GM23338 (cell line): ENCODE measurements around the gene KRT75. TPM values are rescaled to one million over a fixed set of nuclear protein-coding genes. Genes with fewer than 3 reads are reported as not detected.
A peak's percentile ranks its signal among the peaks of the same experiment; 100 is the strongest.

Experiments used
- ATAC-seq: fragments of 200-7000 bp; cut with Tn5 transposase; 3 replicates; pipeline ENCODE4 v1.9.1; 2020
- DNase-seq: peaks from one replicate; pipeline ENCODE4 v3.0.0-alpha.2; 2015; ENCODE audit warnings: low spot score
- H2AFZ ChIP-seq: fragments of 200-600 bp; sonication (generic); 2 replicates; pipeline ENCODE4 v1.8.0; 2016; ENCODE audit warnings: antibody characterized with exemption, mild to moderate bottlenecking, moderate library complexity
- H3F3A ChIP-seq: fragments of 200-600 bp; sonication (generic); replicated peaks from 2 replicates; pipeline ENCODE4 v1.8.0; 2017; ENCODE audit warnings: antibody characterized with exemption, mixed run types, low read depth
- H3K27ac ChIP-seq: fragments of 200-600 bp; sonication (generic); 2 replicates; pipeline ENCODE4 v1.6.1; 2016; ENCODE audit warnings: low read depth
- H3K27me3 ChIP-seq: fragments of 200-600 bp; sonication (generic); 2 replicates; pipeline ENCODE4 v1.8.0; 2016; ENCODE audit warnings: mild to moderate bottlenecking, mixed run types, moderate library complexity; ENCODE audit not compliant: insufficient read depth
- H3K36me3 ChIP-seq: fragments of 200-600 bp; sonication (generic); 2 replicates; pipeline ENCODE4 v1.8.0; 2016; ENCODE audit warnings: mild to moderate bottlenecking; ENCODE audit not compliant: insufficient read depth
- H3K4me1 ChIP-seq: fragments of 200-600 bp; sonication (generic); 2 replicates; pipeline ENCODE4 v1.8.0; 2016; ENCODE audit warnings: mild to moderate bottlenecking, moderate library complexity; ENCODE audit not compliant: insufficient read depth
- H3K4me2 ChIP-seq: fragments of 200-600 bp; sonication (generic); 2 replicates; pipeline ENCODE4 v1.7.1; 2017; ENCODE audit warnings: mixed run types
- H3K4me3 ChIP-seq: fragments of 200-600 bp; sonication (generic); 2 replicates; pipeline ENCODE4 v1.6.1; 2016; ENCODE audit warnings: mixed run types
- H3K79me2 ChIP-seq: fragments of 200-600 bp; sonication (generic); replicated peaks from 2 replicates; pipeline ENCODE4 v1.8.0; 2017; ENCODE audit warnings: mild to moderate bottlenecking; ENCODE audit not compliant: insufficient read depth
- H3K9me2 ChIP-seq: fragments of 200-600 bp; sonication (generic); 2 replicates; pipeline ENCODE4 v1.8.0; 2017; ENCODE audit not compliant: insufficient read depth
- H4K20me1 ChIP-seq: fragments of 200-600 bp; sonication (generic); replicated peaks from 2 replicates; pipeline ENCODE4 v1.8.0; 2017; ENCODE audit warnings: mild to moderate bottlenecking; ENCODE audit not compliant: insufficient read depth
- H3K27ac Mint-ChIP-seq: 2 replicates; pipeline ENCODE4 v1.8.0; 2020; ENCODE audit warnings: inconsistent platforms, mild to moderate bottlenecking, moderate library complexity, mixed read lengths
- H3K27me3 Mint-ChIP-seq: 3 replicates; pipeline ENCODE4 v1.8.0; 2022; ENCODE audit warnings: low read depth, mild to moderate bottlenecking, moderate library complexity, mixed read lengths, inconsistent platforms; ENCODE audit not compliant: insufficient read depth, poor library complexity
- H3K36me3 Mint-ChIP-seq: 3 replicates; pipeline ENCODE4 v1.8.0; 2021; ENCODE audit warnings: low read depth, mild to moderate bottlenecking, inconsistent platforms, moderate library complexity, mixed read lengths
- H3K4me1 Mint-ChIP-seq: 3 replicates; pipeline ENCODE4 v1.8.0; 2020; ENCODE audit warnings: mild to moderate bottlenecking, inconsistent platforms, mixed read lengths
- H3K4me3 Mint-ChIP-seq: 3 replicates; pipeline ENCODE4 v1.8.0; 2021; ENCODE audit warnings: moderate library complexity, mild to moderate bottlenecking, inconsistent platforms, mixed read lengths
- H3K9me3 Mint-ChIP-seq: 3 replicates; pipeline ENCODE4 v1.8.0; 2020; ENCODE audit warnings: moderate library complexity, mild to moderate bottlenecking, inconsistent platforms, mixed read lengths
- CREB1 ChIP-seq: fragments of 250-450 bp; sonication (Bioruptor Pico); IDR thresholded peaks from 2 replicates; pipeline ENCODE4 v1.5.0; 2020; ENCODE audit warnings: low read depth, mild to moderate bottlenecking, moderate library complexity
- CTCF ChIP-seq, 2 experiments: fragments of 200-600 bp in 1 of 2; sonication (generic) in 1 of 2; conservative IDR thresholded peaks; 2 replicates each; pipeline versions ENCODE4 v1.5.1 to v1.6.1; 2016 to 2017; ENCODE audit warnings: antibody characterized with exemption in 2 of 2, low read depth in 2 of 2, mild to moderate bottlenecking in 2 of 2, moderate library complexity in 1 of 2
- ETS1 ChIP-seq: IDR thresholded peaks from 2 replicates; pipeline ENCODE4 v1.6.1; 2016; ENCODE audit warnings: antibody characterized with exemption
- EZH2phosphoT487 ChIP-seq: fragments of 200-600 bp; sonication (generic); IDR thresholded peaks from one replicate; pipeline ENCODE4 v1.8.1; 2018; ENCODE audit warnings: antibody characterized with exemption; ENCODE audit not compliant: unreplicated experiment
- STAT1 ChIP-seq: IDR thresholded peaks from one replicate; pipeline ENCODE4 v1.6.1; 2016; ENCODE audit warnings: antibody characterized with exemption; ENCODE audit not compliant: unreplicated experiment
- ZNF114 ChIP-seq: fragments of 250-450 bp; sonication (Bioruptor Pico); IDR thresholded peaks from 2 replicates; pipeline ENCODE4 v1.5.0; 2020; ENCODE audit warnings: mild to moderate bottlenecking, moderate library complexity
- polyA plus RNA-seq: library from polyadenylated mRNA; unstranded; fragments of >200 nt; fragmentation: Nextera tagmentation; extraction: Ambion mirVana; gene quantifications from 2 replicates; pipeline ENCODE4 v1.2.1, GENCODE V29; 2016
- total RNA-seq: library from RNA; depleted of rRNA; stranded (reverse); fragments of >200 nt; shearing (Covaris generic); gene quantifications from 2 replicates; pipeline ENCODE4 v1.2.3, GENCODE V29; 2014
- TF ChIP-seq, protein P1 (sequence below): IDR thresholded peaks from one replicate; pipeline ENCODE4 v1.6.1; 2018; ENCODE audit warnings: antibody characterized with exemption; ENCODE audit not compliant: unreplicated experiment

KRT75 gene
- total and polyA plus RNA-seq, 2 experiments from 2014 or later = not detected

DNA sequence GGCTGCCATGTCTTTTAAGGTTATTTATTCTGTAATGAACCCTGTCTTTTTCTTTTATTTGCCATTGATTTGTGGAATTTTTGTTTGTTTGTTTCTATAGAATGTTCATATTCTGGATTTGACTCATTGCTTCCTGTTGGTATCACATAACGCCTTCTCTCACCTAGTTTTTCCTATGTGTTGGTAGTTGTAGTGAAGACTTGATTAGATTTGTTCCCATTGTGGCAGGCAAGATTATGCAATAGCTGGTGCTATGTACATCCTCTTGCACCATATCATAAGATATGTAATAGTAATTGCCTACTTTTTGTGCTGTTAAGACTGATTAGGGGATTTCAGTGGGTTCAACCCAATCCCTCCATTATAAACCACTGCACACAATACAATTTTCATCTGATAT lies 21.6 kb upstream of the KRT75 start (continued):
- no peak for TF ChIP-seq CTCF (conservative IDR thresholded peaks at IDR 0.05; ENCODE audit: low read depth in 2 of 2)

DNA sequence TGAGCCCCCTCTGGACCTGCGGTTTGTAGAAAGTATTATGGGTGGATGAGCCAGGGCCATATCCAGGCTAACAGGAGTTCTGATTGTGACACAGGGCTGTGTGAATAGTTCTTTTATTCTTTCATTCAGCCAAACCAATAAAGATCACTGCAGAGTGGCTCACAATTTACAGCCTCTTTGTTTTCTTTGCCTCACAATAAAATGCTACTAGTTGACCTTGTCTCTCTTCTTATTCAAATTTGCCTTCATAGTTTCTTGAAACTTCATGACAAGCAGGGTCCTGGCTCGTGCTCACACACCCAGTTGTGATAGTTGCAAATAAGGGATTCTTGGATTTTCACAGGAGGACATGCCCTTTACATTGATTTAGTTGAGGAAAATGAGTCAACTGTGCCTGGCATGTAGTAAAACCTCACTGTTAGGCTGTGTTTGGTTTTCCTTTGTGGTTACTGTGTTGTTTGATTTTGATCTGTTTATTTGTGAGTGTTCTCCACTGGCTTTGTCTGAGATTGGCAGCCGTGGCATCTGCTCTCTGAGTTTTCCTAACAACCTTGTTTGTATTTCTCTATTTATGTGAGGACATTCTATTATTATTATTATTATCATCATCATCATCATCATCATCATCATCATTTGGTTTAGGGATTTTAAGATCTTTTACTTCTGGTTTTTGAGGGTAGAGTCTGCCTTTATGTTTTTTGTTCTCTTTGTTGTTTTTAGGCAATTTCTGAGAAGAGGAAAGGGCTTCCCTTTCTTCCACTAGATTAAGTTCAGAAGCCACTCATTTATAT lies 20.4 kb upstream of the KRT75 start:
- Mint-ChIP-seq H3K9me3 (no peaks in the 10 kb centered on the region; the same call in 1 of the 3 replicates), H3K36me3 (no peaks in the 10 kb centered on the region), H3K27me3 (peaks cover 3% of the 10 kb centered on the region), H3K4me3 (no peak overlapping the region), H3K4me1 (peaks cover 13% of the 10 kb centered on the region), H3K27ac (no peak overlapping the region)
- no peaks in the 10 kb centered on the region for H3K27me3 ChIP-seq
- no peak overlapping the region for H2AFZ ChIP-seq
- no peaks in the 10 kb centered on the region for H3K79me2 ChIP-seq
- no peaks in the 10 kb centered on the region for H3F3A ChIP-seq
- H3K4me3 ChIP-seq = no peak overlapping the region
- H4K20me1 ChIP-seq = no peaks in the 10 kb centered on the region
- TF ChIP-seq ETS1 (no peak), ZNF114 (CRISPR knock-in tag) (no peak), STAT1 (no peak), CREB1 (CRISPR knock-in tag) (no peak), EZH2phosphoT487 (no peak)
- TF ChIP-seq, protein P1, sequence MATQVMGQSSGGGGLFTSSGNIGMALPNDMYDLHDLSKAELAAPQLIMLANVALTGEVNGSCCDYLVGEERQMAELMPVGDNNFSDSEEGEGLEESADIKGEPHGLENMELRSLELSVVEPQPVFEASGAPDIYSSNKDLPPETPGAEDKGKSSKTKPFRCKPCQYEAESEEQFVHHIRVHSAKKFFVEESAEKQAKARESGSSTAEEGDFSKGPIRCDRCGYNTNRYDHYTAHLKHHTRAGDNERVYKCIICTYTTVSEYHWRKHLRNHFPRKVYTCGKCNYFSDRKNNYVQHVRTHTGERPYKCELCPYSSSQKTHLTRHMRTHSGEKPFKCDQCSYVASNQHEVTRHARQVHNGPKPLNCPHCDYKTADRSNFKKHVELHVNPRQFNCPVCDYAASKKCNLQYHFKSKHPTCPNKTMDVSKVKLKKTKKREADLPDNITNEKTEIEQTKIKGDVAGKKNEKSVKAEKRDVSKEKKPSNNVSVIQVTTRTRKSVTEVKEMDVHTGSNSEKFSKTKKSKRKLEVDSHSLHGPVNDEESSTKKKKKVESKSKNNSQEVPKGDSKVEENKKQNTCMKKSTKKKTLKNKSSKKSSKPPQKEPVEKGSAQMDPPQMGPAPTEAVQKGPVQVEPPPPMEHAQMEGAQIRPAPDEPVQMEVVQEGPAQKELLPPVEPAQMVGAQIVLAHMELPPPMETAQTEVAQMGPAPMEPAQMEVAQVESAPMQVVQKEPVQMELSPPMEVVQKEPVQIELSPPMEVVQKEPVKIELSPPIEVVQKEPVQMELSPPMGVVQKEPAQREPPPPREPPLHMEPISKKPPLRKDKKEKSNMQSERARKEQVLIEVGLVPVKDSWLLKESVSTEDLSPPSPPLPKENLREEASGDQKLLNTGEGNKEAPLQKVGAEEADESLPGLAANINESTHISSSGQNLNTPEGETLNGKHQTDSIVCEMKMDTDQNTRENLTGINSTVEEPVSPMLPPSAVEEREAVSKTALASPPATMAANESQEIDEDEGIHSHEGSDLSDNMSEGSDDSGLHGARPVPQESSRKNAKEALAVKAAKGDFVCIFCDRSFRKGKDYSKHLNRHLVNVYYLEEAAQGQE = no peak
- no peaks in the 10 kb centered on the region for H3K9me2 ChIP-seq
- H3K36me3 ChIP-seq = no peaks in the 10 kb centered on the region
- H3K27ac ChIP-seq = no peak overlapping the region
- DNase-seq = peak; percentile 41
- 0 out of 2 replicates have a peak overlapping the region, but pooled peaks have one; percentile 15 for H3K4me2 ChIP-seq
- H3K4me1 ChIP-seq = no peaks in the 10 kb centered on the region
- ATAC-seq = peak; percentile 82
